ENCODE measurements around the gene HSPH1. TPM values are rescaled to one million over a fixed set of nuclear protein-coding genes. Genes with fewer than 3 reads are reported as not detected.

Gene HSPH1
- total and polyA plus RNA-seq, 10 of the 15 experiments (the other 5 are each of a cell fraction or from before 2014, with no cell fraction given) = 40.2 to 159 (median 92.6) TPM

- ATAC-seq (no peak), FAIRE-seq (no peak), DNase-seq (ENCODE audit: low read depth, low spot score) (no peak)
- H3K27ac ChIP-seq (ENCODE audit: control insufficient read depth, insufficient read depth) = no peak overlapping the region
- H2AFZ ChIP-seq (ENCODE audit: control insufficient read depth, low read depth, low read length) = no peak overlapping the region
- CTCF ChIA-PET = no interaction called here
- H3K79me2 ChIP-seq (ENCODE audit: control insufficient read depth, insufficient read depth, low read length) = no peaks in the 10 kb centered on the region
- no peak overlapping the region for H3K4me2 ChIP-seq (ENCODE audit: control insufficient read depth, insufficient read depth)
- H4K20me1 ChIP-seq (ENCODE audit: control insufficient read depth, insufficient read depth) = no peaks in the 10 kb centered on the region
- POLR2A ChIA-PET = no interaction called here
- no TSS peak for BruUV-seq (replicated peaks)
- no peaks in the 10 kb centered on the region for H3K36me3 ChIP-seq (ENCODE audit: control insufficient read depth in 2 of 2, insufficient read depth in 2 of 2, low read length in 1 of 2)
- in situ Hi-C loops (cut with MboI) (no loop called here), intact Hi-C loops (cut with micrococcal nuclease; ENCODE audit: unreplicated experiment) (no loop called here)
- no peak overlapping the region for H3K4me3 ChIP-seq
- TF ChIP-seq PKNOX1 (IDR thresholded peaks at IDR 0.05) (no peak), TCF7 (IDR thresholded peaks at IDR 0.05; ENCODE audit: borderline replicate concordance) (no peak)
- H3K9me3 ChIP-seq (replicated peaks; ENCODE audit: control insufficient read depth, insufficient read depth, low read length) = no peaks in the 10 kb centered on the region
- 46% methylated on average over 4 of the region's 4 CpGs for WGBS (ENCODE audit: insufficient coverage, insufficient replicate concordance, low lambda C conversion rate, missing lambda C conversion rate)
- SMC1A ChIA-PET (ENCODE audit: uncharacterized antibody, unreplicated experiment) = no interaction called here
- H3K4me1 ChIP-seq (ENCODE audit: control insufficient read depth, insufficient read depth, low read length) = no peaks in the 10 kb centered on the region
- peaks cover 6 to 11% of the 10 kb centered on the region in 2 experiments; a peak in 3 of 4 replicates for H3K27me3 ChIP-seq (replicated peaks in 1 of 2; ENCODE audit: control insufficient read depth in 2 of 2, insufficient read depth in 2 of 2, low read length in 1 of 2)
- RAD21 ChIA-PET (ENCODE audit: unreplicated experiment) = no interaction called here
- H3K9ac ChIP-seq (ENCODE audit: control insufficient read depth, insufficient read depth, low read length) = no peak overlapping the region
Measured at GRCh38 chr13:31111136-31111535, 50.6 kb downstream of the HSPH1 start.

GRCh38 chr13:31110617-31111016 lies 51.1 kb downstream of the HSPH1 start:
- BruUV-seq (replicated peaks) = no TSS peak
- RAD21 ChIA-PET (ENCODE audit: unreplicated experiment) = no interaction called here
- Histone ChIP-seq H3K9me3 (replicated peaks; ENCODE audit: control insufficient read depth, insufficient read depth, low read length) (no peaks in the 10 kb centered on the region), H3K27ac (ENCODE audit: control insufficient read depth, insufficient read depth) (no peak overlapping the region), H3K27me3 (replicated peaks in 1 of 2; ENCODE audit: control insufficient read depth in 2 of 2, insufficient read depth in 2 of 2, low read length in 1 of 2) (peaks cover 4 to 6% of the 10 kb centered on the region in 2 experiments; a peak in 2 of 4 replicates), H3K4me3 (no peak overlapping the region), H3K4me2 (ENCODE audit: control insufficient read depth, insufficient read depth) (no peak overlapping the region), H3K9ac (ENCODE audit: control insufficient read depth, insufficient read depth, low read length) (no peak overlapping the region), H3K79me2 (ENCODE audit: control insufficient read depth, insufficient read depth, low read length) (no peaks in the 10 kb centered on the region), H3K36me3 (ENCODE audit: control insufficient read depth in 2 of 2, insufficient read depth in 2 of 2, low read length in 1 of 2) (no peaks in the 10 kb centered on the region), H4K20me1 (ENCODE audit: control insufficient read depth, insufficient read depth) (no peaks in the 10 kb centered on the region), H2AFZ (ENCODE audit: control insufficient read depth, low read depth, low read length) (no peak overlapping the region), H3K4me1 (ENCODE audit: control insufficient read depth, insufficient read depth, low read length) (no peaks in the 10 kb centered on the region)
- ATAC-seq (no peak), DNase-seq (ENCODE audit: low read depth, low spot score) (no peak), FAIRE-seq (no peak)
- WGBS (ENCODE audit: insufficient coverage, insufficient replicate concordance, low lambda C conversion rate, missing lambda C conversion rate) = 30% methylated on average over 10 of the region's 10 CpGs
- TF ChIP-seq ZNF217 (IDR thresholded peaks at IDR 0.05) (no peak), CREM (IDR thresholded peaks at IDR 0.05; ENCODE audit: low read depth) (no peak), ESRRA (IDR thresholded peaks at IDR 0.05; ENCODE audit: low read length) (no peak), LARP7 (IDR thresholded peaks at IDR 0.05) (no peak)
- in situ Hi-C loops (cut with MboI) = no loop called here
- POLR2A ChIA-PET = no interaction called here
- SMC1A ChIA-PET (ENCODE audit: uncharacterized antibody, unreplicated experiment) = no interaction called here
- CTCF ChIA-PET = no interaction called here
- intact Hi-C loops (cut with micrococcal nuclease; ENCODE audit: unreplicated experiment) = no loop called here
